Cerebellar nuclear complex (tissue), 1 donor: ENCODE data around the gene TST.

Source experiments
- DNase-seq, 2 experiments: peaks; one replicate each; lab custom pipeline; 2025; lab: John Stamatoyannopoulos, UW

TST gene

DNA sequence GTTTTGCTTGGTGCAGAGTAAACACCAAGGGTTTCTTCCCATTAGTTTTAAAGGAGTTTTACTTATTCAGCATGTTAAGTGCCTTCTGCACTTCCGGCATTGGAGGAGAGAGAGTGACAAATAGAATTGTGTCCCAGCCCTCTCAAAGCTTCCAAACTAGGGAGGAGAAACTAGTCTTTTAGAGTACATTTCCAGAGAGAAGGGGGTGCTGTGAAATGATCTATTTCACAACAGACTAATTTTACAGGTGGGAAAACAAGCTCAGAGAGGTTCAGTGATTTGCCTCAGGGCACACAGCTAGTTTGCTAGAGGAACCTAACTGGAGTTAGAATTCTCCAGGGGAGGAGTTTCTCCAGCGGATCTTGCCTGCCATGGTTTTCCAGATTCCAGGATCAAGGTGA, 12.9 kb upstream of the TST start:
- no peak for DNase-seq

DNA sequence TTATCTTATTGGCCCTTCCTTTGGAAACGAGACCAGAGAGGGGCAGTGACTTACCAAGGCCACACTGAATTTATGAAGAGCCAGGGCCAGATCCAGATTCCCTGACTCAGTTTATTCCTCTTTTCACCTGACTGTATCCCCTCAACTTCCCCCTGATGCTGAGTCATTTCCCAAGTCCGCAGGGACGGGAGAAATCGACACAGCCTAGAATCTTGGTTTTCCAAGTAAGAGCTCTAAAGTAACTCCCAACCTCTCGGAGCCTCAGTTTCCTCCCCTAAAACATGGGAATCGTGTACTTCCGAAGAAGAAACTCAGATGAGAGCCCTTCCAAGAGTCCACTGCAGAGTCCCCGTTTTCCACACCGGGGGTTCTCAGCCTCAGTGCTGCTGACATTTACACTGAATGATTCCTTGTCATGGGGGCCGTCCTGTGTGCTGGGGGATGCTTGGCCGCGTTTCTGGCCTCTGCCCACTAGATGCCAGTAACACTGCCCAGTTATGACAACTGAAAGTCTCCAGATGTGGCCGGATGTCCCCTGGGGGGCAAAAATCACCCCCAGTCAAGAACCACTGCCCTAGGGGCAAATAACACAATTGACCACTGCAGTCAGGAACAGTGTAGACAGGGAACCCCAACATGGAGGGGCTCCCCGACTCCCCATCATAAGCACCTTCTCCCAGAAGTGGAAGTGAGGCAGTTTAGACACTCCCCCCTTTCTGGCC, 11.5 kb upstream of the TST start:
- DNase-seq = no peak

DNA sequence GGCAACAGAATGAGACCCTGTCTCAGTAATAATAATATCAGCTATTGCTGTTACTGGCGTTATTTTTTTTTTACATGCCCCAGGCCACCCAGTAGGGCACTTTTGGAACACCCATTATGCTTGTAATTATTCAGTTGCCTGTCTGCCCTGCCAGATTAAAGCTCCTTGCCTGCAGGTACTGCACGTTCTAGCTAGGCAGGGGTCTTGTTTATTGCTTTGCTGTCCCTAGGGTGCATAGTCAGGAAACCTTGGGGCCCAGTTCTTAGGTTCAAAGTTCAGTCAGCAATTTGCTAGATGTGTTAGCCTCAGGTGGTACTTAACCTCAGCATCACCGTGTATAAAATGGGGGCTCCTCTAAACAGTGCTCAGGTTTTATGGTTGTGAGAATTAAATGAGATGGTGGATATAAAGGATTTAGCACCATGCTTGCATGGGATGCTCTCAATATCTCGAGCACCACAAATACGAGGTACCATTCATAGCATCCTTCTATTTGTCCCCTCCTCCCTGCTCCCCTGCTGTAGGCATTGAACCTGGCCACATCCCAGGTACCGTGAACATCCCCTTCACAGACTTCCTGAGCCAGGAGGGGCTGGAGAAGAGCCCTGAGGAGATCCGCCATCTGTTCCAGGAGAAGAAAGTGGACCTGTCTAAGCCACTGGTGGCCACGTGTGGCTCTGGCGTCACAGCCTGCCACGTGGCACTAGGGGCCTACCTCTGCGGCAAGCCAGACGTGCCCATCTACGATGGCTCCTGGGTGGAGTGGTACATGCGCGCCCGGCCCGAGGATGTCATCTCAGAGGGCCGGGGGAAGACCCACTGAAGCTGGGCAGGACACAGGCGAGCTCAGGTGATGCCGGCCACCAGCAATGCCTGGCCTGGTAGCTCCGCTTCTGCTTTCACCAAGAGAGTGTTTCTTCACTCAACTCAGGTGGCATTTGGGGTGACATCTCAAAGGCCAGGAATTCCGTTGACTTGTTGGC, 9.7 kb upstream of the TST start:
- no peak for DNase-seq

DNA sequence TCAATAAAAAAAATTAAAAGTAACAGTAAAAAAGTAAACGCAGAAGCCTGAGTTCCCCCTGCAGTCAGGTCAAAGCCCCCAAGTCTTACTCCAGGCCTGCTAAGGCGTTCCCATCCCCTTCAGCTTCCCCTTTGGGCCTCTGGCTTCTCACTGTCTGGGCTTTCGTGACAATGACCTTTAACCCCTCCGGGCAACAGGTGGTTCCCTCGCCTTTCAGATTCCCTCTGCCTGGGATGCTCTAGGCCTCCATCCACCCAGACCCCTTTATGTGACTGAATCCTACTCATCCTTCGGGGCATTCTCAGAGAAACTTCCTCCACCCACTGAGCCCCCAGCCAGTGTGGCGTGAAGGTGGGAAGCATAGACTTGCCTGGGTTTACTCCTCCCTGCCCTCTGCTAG, 8.3 kb upstream of the TST start:
- DNase-seq = no peak

DNA sequence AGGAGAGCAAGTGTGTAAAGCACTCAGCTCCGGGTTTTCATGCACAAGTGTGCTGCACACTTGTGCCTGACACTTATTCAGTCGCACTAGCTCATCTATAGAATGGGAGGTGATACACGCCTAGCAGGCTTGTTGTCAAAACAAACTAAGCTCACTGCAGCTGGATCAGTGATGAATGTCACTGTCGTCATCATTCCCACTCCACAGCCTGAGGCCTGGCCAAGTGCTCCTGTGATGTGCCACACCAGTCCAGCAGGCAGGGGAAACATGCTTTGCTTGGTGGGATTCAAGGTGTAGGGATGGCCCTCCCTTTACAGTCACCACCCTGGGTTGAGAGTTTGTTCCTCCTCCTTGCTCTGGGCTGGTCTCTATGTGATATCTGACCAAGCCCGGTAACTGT, 7.1 kb upstream of the TST start:
- no peak for DNase-seq

- no peak for DNase-seq
Measured at GRCh38 chr22:37025500-37026070, 6.3 kb upstream of the TST start.

GRCh38 chr22:37024339-37025157, 5.3 kb upstream of the TST start:
- no peak for DNase-seq

GRCh38 chr22:37023743-37024338, 4.6 kb upstream of the TST start:
- no peak for DNase-seq

DNA sequence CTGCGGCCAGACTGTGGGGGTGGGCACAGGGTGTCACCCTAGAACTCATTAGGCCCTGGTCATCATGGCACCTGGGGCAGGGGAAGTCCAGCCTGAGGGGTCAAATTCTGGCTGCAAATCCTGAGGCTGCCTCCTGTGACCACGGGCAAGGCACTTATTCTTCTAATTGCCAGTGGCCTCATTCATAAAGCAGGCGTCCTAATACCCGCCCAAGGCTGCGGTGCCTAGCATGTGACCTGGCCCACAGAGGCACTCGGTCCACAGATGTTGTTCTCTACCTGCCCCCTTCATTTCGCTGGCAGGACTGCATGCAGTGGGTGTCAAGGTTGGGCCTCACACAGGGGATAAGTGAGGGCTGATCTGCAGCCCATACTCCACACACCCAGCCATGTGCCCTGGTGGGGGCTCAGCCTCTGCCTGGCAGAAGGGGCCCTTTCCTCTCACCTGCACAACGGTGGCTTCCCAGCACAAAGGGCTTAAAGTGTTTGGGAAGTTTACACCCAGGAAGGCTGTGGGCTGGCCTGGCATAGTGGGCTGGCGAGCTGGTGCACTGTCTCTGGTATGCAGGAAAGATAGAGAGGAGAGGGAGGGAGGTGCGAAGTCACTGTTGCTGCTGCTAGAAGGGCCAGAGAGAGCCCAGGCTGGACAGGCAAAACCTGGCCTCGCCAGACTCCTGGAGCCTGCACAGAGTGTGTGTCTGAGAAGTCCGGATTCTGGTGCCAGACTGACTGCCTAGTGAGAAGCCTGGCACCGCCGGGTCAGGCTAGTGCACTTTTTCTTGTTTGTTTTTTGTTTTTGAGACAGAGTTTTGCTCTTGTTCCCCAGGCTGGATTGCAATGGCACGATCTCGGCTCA, 3.5 kb upstream of the TST start:
- DNase-seq = no peak

DNA sequence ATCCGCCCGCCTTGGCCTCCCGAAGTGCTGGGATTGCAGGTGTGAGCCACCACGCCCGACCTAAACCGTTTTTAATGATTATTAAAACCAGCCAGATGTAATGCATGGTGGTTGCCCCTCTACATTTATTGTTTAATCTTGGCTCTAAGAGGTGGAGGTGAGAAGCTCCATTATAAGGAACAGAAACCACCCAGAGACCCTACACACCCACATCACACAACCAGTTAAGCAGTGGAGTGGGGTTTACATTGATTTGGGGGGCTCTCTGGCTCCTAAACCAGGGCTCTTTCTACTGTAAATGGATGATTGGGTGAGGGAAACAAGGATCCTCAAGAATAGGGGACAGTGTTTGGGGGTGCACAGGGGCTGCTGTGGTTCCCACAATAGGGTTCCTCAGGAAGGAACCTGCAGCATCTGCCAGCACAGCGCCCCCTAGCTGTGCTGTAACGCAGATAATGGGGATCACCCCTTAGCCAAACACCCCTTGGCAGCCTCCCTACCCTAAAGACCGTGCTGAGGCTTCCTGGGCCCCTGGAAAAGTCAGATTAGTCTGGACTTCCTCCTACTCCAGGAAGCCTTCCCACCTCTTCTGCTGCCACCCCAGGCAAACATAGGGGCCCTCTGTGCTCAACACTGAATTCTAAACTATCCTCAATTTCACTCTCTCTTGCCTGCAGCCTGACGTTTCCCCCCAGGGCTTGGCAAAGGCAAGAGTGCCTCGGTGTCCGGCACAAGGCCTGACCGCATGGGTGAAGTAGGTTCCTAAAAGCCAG, 2.6 kb upstream of the TST start:
- no peak for DNase-seq

DNA sequence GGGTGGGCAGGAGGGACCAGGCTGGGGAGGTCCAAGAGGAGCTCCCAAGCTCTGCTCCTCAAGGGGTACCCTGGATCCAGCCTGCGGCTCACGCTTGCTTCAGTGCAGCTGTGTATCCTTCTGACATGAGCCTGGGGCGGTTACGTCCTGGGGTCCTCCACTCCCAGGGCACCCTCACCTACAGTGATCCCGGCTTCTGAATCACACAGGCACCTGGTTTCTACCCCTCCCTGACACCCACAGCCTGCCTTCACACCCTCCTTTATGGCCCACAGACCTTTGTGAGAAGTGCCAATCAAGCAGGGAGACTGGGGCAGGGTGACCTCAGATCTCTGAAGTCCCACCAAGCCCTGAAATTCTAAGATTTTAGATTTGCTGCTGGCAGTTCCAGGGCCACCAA, 1.8 kb upstream of the TST start:
- DNase-seq = no peak

GRCh38 chr22:37020192-37020479, 889 bp upstream of the TST start:
- DNase-seq = no peak

GRCh38 chr22:37018815-37019308, 385 bp downstream of the TST start:
- no peak for DNase-seq

DNA sequence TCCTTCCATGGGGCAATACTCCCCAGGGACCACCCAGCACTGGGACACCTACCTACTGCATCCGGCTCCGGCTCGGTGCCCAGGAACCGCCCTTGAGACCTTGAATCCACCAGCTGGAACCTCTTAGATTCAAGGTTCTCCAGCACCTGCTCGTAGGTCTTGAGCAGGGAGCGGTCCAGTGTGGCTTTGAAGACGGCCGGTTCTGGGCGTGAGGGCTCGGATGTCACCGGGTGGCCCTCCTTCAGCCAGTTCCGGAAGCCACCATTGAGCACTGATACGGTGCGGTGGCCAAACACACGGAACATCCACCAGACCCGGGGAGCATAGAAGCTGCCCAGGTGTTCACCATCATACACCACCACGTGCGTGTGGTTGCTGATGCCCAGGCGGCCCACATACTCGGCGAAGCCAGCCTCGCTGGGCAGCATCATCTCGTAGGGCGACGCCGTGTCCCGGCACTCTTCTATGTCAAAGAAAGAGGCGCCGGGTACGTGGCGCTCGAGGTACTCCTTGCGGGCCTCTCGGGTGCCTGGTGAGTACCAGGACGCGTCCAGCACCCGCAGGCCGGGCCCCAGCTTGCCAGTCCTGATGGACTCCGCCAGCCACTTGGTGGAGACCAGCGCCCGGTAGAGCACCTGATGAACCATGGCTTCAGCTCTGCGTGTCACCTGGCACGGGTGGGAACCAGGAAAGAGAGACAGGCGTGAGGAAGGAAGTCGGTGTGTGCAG, 997 bp downstream of the TST start:
- no peak for DNase-seq

DNA sequence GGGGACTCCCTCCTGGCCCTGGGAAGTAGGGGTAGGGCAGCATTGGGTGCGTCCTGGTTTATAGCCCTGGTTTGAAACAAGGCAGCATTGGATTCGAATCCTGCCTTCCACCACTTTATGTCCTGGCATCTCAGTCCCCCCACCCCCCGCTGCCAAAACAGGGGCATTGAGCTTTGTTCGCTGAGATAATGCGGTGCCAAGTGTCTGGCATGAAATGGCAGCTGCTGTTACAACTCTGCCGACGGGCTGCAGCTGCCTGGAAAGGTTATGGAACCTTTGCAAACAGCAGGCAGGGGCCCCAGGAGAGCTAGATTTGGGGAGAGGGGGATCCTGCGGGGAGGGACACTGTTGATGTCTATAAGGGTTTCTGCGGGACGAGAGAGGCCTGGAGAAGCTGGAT, 1.9 kb downstream of the TST start:
- DNase-seq = no peak

DNA sequence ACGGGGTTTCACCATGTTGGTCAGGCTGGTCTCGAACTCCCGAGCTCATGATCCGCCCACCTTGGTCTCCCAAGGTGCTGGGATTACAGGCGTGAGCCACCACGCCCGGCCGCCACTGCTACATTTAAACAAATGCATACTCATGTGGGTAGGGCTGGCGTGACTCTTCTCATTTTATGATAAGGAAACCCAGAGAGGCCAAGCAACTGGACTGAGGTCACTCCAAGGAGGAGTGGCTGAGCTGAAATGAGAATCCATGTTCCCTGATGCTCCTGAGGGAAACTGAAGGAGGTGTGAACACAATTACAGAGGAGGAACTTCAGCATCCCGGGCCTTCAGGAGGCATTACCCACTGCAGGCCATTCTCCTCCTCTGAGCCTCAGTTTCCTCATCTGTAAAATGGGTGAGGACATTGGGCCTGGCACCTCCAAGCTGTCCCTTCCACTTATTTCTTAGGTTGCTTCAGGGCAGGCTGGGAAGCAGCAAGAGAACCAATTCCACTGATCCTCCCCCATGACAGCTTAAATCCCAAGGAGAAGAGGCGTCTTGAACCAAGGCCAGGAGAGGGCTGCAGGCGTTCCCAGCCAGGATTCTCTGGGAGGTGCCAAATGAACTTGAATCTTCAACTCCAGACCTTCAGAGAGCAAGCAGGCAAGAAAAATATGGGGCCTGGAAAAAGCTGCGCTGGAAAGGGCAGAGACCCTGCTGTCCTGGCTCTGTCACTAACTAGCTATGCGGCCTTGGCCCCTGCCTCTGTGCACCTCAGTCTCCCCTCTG, 2.9 kb downstream of the TST start:
- no peak for DNase-seq

- no peak for DNase-seq
Measured at GRCh38 chr22:37015587-37015878, 3.7 kb downstream of the TST start.

DNA sequence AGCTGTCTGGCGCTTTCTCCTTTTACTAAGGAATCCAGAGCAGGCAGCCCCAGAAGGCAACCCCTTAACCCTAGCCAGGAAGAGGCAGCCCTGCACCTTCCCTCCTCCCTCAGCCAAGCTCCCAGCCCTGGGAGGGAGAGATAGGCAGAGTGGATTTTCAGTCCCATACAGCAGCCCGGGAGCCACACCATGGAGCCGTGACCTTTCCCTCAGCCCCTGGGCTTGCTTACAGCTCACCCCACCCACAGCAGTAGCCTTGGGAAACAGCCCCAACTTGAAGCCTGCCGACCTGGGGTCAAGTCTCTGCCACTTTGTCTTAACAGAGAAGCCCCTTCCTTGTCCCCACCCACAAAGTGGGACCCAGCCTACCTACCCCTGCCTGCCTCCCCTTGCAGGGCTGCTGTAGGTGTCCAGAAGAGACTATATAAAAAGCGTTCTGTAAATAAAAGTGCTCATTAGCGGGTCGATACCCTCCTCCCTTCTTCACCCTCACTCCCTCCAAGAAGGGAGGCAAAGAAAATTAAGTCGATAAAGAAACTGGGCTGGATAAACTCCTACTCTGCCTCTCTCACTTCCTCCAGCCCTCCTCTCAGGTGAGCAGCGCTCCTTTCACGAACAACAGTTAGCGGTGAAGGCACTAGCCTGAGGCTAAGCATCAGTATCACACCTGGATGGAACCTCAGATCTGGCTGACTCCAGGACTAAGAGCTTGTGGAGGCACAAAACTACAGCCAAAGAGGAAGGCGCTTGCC, 4.2 kb downstream of the TST start:
- no peak for DNase-seq
